Midbrain (tissue), 1 donor: ENCODE measurements around the gene NFE2L3.
A peak's percentile ranks its signal among the peaks of the same experiment; 100 is the strongest.

Experiments used
- DNase-seq: peaks from one replicate; lab custom pipeline; 2025; lab: John Stamatoyannopoulos, UW

Gene NFE2L3

GRCh38 chr7:26199301-26200037 lies 47.5 kb downstream of the NFE2L3 start:
- DNase-seq, result peak; percentile 85

- DNase-seq, result peak; percentile 85
Observed at GRCh38 chr7:26200038-26200443, 48.0 kb downstream of the NFE2L3 start.

- peak; percentile 100 for DNase-seq
Observed at GRCh38 chr7:26200444-26201246, 48.6 kb downstream of the NFE2L3 start, which contains the start of gene HNRNPA2B1. Gene HNRNPA2B1 (minus strand): TSS chr7:26200746. CDS start chr7:26200577, 169 bp downstream.

GRCh38 chr7:26201247-26202018 lies 49.4 kb downstream of the NFE2L3 start, which contains the start of gene CBX3:
Gene CBX3 (plus strand): TSS chr7:26201745. CDS start chr7:26202999, 1,254 bp downstream.
- DNase-seq, result peak; percentile 91

- peak; percentile 78 for DNase-seq
Observed at GRCh38 chr7:26202019-26202990, 50.3 kb downstream of the NFE2L3 start.

- DNase-seq, result no peak
Observed at GRCh38 chr7:26203016-26203415, 51.0 kb downstream of the NFE2L3 start.

GRCh38 chr7:26208040-26208439 lies 56.0 kb downstream of the NFE2L3 start:
- no peak for DNase-seq

GRCh38 chr7:26212921-26213718 lies 61.1 kb downstream of the NFE2L3 start:
- DNase-seq, result no peak

GRCh38 chr7:26213807-26214515 lies 62.0 kb downstream of the NFE2L3 start:
- no peak for DNase-seq

GRCh38 chr7:26216049-26216448 lies 64.1 kb downstream of the NFE2L3 start:
- DNase-seq, result no peak

GRCh38 chr7:26224359-26224758 lies 72.4 kb downstream of the NFE2L3 start:
- no peak for DNase-seq

- no peak for DNase-seq
Observed at GRCh38 chr7:26227987-26228386, 76.0 kb downstream of the NFE2L3 start.

- no peak for DNase-seq
Observed at GRCh38 chr7:26233902-26234511, 82.0 kb downstream of the NFE2L3 start.
